Liver (tissue), 3 donors: Measurements from ENCODE around the gene HLA-A.

Experiments used
- ATF3 ChIP-seq: IDR thresholded peaks from 2 replicates; pipeline ENCODE4 v1.6.1; 2016; ENCODE audit warnings: antibody characterized with exemption
- CTCF ChIP-seq: fragments of 150-350 bp; IDR thresholded peaks from 2 replicates; pipeline ENCODE4 v1.5.1; 2017; ENCODE audit warnings: improper control_type of control experiment, low read depth, low read length; ENCODE audit not compliant: missing input control
- HNF4G ChIP-seq: IDR thresholded peaks from 2 replicates; pipeline ENCODE4 v1.6.1; 2016; ENCODE audit warnings: antibody characterized with exemption
- RAD21 ChIP-seq, 2 donors: IDR thresholded peaks; 2 replicates each; pipeline ENCODE4 v1.6.1; 2016; ENCODE audit warnings: antibody characterized with exemption in 2 of 2, mild to moderate bottlenecking in 2 of 2
- REST ChIP-seq: IDR thresholded peaks from 2 replicates; pipeline ENCODE4 v1.6.1; 2016; ENCODE audit warnings: antibody characterized with exemption, mild to moderate bottlenecking
- donor health status: healthy.
- donor health status: healthy.

GRCh38 chr6:29980511-29980910 lies 38.2 kb downstream of the HLA-A start:
- TF ChIP-seq RAD21 (IDR thresholded peaks at IDR 0.05): no peak
- no peak for TF ChIP-seq REST
- TF ChIP-seq CTCF: no peak
- no peak for TF ChIP-seq ATF3
- TF ChIP-seq HNF4G: no peak
